Endothelial cell of umbilical vein (primary cell): ENCODE results near the gene ARHGAP30. TPM values are rescaled to one million over a fixed set of nuclear protein-coding genes. Genes with fewer than 3 reads are reported as not detected.

Experiments used
- BruUV-seq: library from RNA; stranded (reverse); fragments of 400-500 nt; replicated peaks from 2 replicates; lab custom pipeline; 2021; lab: Mats Ljungman, UMichigan
- CTCF ChIA-PET: fragments of 300-600, 350-600 bp; sonication (Branson Sonifier 250); formaldehyde crosslinking; loops from one replicate; lab custom pipeline; 2021; ENCODE audit warnings: antibody characterized with exemption, inconsistent platforms; lab: Charles Lee
- POLR2A ChIA-PET: fragments of 300-600, 350-600 bp; sonication (Branson Sonifier 250); formaldehyde crosslinking; loops from one replicate; lab custom pipeline; 2021; ENCODE audit warnings: antibody characterized with exemption, inconsistent platforms; lab: Charles Lee
- DNase-seq: peaks from one replicate; pipeline ENCODE4 v3.0.0-alpha.2; 2011; ENCODE audit warnings: low read depth, low spot score
- FAIRE-seq: peaks from 2 replicates; lab custom pipeline; 2011; peaks lifted over from hg19 to GRCh38; lab: Jason Lieb, UNC
- H2AFZ ChIP-seq: 2 replicates; pipeline ENCODE4 v1.6.0; 2012; ENCODE audit warnings: low read depth, low read length, control low read depth, inconsistent platforms
- H3K27ac ChIP-seq: 2 replicates; pipeline ENCODE4 v1.5.1; 2011; ENCODE audit warnings: low read depth, mild to moderate bottlenecking, control low read depth, low read length, moderate library complexity; ENCODE audit not compliant: insufficient read depth
- H3K27me3 ChIP-seq, 2 experiments: 2 replicates each; pipeline versions ENCODE4 v1.6.0 to v1.6.1; 2011; ENCODE audit warnings: low read length in 2 of 2, mixed read lengths in 1 of 2; ENCODE audit not compliant: control insufficient read depth in 2 of 2, insufficient read depth in 2 of 2
- H3K36me3 ChIP-seq, 2 experiments: 2 replicates in 1 of 2; 3 replicates in 1 of 2; pipeline ENCODE4 v1.5.1; 2011; ENCODE audit warnings: low read length in 2 of 2, mild to moderate bottlenecking in 1 of 2, moderate library complexity in 1 of 2; ENCODE audit not compliant: control insufficient read depth in 2 of 2, insufficient read depth in 2 of 2; ENCODE audit errors: extremely low read depth in 1 of 2
- H3K4me1 ChIP-seq: 3 replicates; pipeline ENCODE4 v1.5.1; 2011; ENCODE audit warnings: mild to moderate bottlenecking, low read length; ENCODE audit not compliant: control insufficient read depth, insufficient read depth; ENCODE audit errors: extremely low read depth
- H3K4me2 ChIP-seq: 2 replicates; pipeline ENCODE4 v1.6.1; 2011; ENCODE audit warnings: low read length, control low read depth, mixed read lengths; ENCODE audit not compliant: insufficient read depth
- H3K4me3 ChIP-seq, 3 experiments: fragments of 200-600 bp in 1 of 3; sonication (generic), shearing (Covaris generic) in 1 of 3; replicated peaks in 1 of 3; 2 replicates each; pipeline ENCODE4 v1.5.1; 2011 to 2016; ENCODE audit warnings: control low read depth in 3 of 3, low read length in 3 of 3, mild to moderate bottlenecking in 2 of 3, inconsistent platforms in 1 of 3, low read depth in 1 of 3, moderate library complexity in 1 of 3; ENCODE audit not compliant: insufficient read depth in 1 of 3
- H3K79me2 ChIP-seq: 2 replicates; pipeline ENCODE4 v1.6.0; 2012; ENCODE audit warnings: low read length, inconsistent platforms; ENCODE audit not compliant: control insufficient read depth, insufficient read depth
- H3K9ac ChIP-seq: replicated peaks from 2 replicates; pipeline ENCODE3; 2011; ENCODE audit warnings: low read length, control low read depth; ENCODE audit not compliant: insufficient read depth; ENCODE audit errors: extremely low read depth
- H3K9me1 ChIP-seq: replicated peaks from 3 replicates; pipeline ENCODE4 v1.6.0; 2011; ENCODE audit warnings: mild to moderate bottlenecking, low read length; ENCODE audit not compliant: control insufficient read depth, insufficient read depth; ENCODE audit errors: extremely low read depth
- H3K9me3 ChIP-seq: replicated peaks from 2 replicates; pipeline ENCODE4 v1.5.1; 2012; ENCODE audit warnings: low read length, inconsistent platforms; ENCODE audit not compliant: control insufficient read depth, insufficient read depth
- H4K20me1 ChIP-seq: replicated peaks from 2 replicates; pipeline ENCODE3; 2011; ENCODE audit warnings: mild to moderate bottlenecking, low read length; ENCODE audit not compliant: control insufficient read depth, insufficient read depth; ENCODE audit errors: extremely low read depth
- EZH2 ChIP-seq: IDR thresholded peaks from 2 replicates; pipeline ENCODE4 v1.6.1; 2012; ENCODE audit warnings: borderline replicate concordance, low read depth, mild to moderate bottlenecking, moderate library complexity, low read length, inconsistent platforms; ENCODE audit not compliant: severe bottlenecking
- FOS ChIP-seq: IDR thresholded peaks from 2 replicates; pipeline ENCODE4 v1.6.1; 2011; ENCODE audit warnings: mild to moderate bottlenecking, low read length, moderate library complexity, borderline replicate concordance; ENCODE audit not compliant: insufficient read depth
- JUN ChIP-seq: IDR thresholded peaks from 2 replicates; pipeline ENCODE4 v1.6.1; 2011; ENCODE audit warnings: borderline replicate concordance, low read depth; ENCODE audit not compliant: insufficient read length, insufficient read depth
- MAX ChIP-seq: IDR thresholded peaks from 2 replicates; pipeline ENCODE4 v1.6.1; 2011; ENCODE audit not compliant: insufficient read depth, insufficient read length
- POLR2AphosphoS5 ChIP-seq: IDR thresholded peaks from 2 replicates; pipeline ENCODE4 v1.6.1; 2012; ENCODE audit warnings: low read depth, mild to moderate bottlenecking, control low read depth, low read length, moderate library complexity; ENCODE audit not compliant: insufficient read depth
- dilution Hi-C: fragments of 300-500 bp; cut with MboI; formaldehyde crosslinking; loops from one replicate; pipeline ENCODE4 v1.15.0; 2019; ENCODE audit warnings: low sequenced_read_pairs; ENCODE audit not compliant: extremely low pct_ligation_motif_present
- intact Hi-C: fragments of 100-400 bp; cut with micrococcal nuclease; formaldehyde crosslinking; loops from one replicate; pipeline ENCODE4 v1.10.0; 2022
- polyA plus RNA-seq, 4 experiments: library from polyadenylated mRNA; depleted of rRNA in 3 of 4; stranded (reverse) in 3 of 4; unstranded in 1 of 4; fragments of >200 nt; gene quantifications; 2 replicates each; pipeline versions ENCODE4 v1.2.1 to v1.2.3, GENCODE V29; 2011 to 2012; ENCODE audit warnings: missing spikeins in 1 of 4
- total RNA-seq: library from RNA; stranded (reverse); gene quantifications from 2 replicates; pipeline ENCODE4 v1.2.3, GENCODE V29; 2021

Gene ARHGAP30
- total and polyA plus RNA-seq, 2 donors (not counting 3 experiments of a cell fraction or from before 2014, with no cell fraction given), result not detected

- intact Hi-C loops (no loop called here), dilution Hi-C loops (no loop called here)
- Histone ChIP-seq H3K27ac (no peak within 1 kb of the TSS), H2AFZ (peak within 1 kb of the TSS; percentile 70), H3K4me2 (peak within 1 kb of the TSS; percentile 53), H4K20me1 (no peaks in the 10 kb centered on the region), H3K79me2 (no peaks in the 10 kb centered on the region), H3K9me1 (no peaks in the 10 kb centered on the region), H3K4me1 (peaks cover 2% of the 10 kb centered on the region), H3K9me3 (no peaks in the 10 kb centered on the region), H3K36me3 (peaks cover 12 to 29% of the 10 kb centered on the region in 2 experiments), H3K4me3 (peak within 1 kb of the TSS; percentile 46 to 55 (median 50)), H3K27me3 (no peaks in the 10 kb centered on the region), H3K9ac (peak within 1 kb of the TSS; percentile 51)
- ChIA-PET POLR2A (no interaction called here), CTCF (interaction anchor here (0.6 to 11.0 kb wide), 4 partner anchors 43 to 102 kb away, joined by 3 to 181 read pairs (median 6); no protein-coding TSS in a partner anchor)
- FAIRE-seq, result peak; percentile 77
- no TSS peak for BruUV-seq
- DNase-seq, result no peak
- TF ChIP-seq FOS (no peak), MAX (no peak), JUN (no peak), POLR2AphosphoS5 (peak; percentile 53), EZH2 (no peak)
Observed at GRCh38 chr1:161038523-161039153, 31.1 kb downstream of the ARHGAP30 start, which contains the start of gene TSTD1. Gene TSTD1 (minus strand): TSS chr1:161038964. CDS start chr1:161038889, 75 bp downstream.
